Urinary bladder (tissue), 4 donors: ENCODE measurements around the gene KRT36. TPM values are rescaled to one million over a fixed set of nuclear protein-coding genes. Genes with fewer than 3 reads are reported as not detected.

ENCODE experiments used
- DNase-seq: peaks from one replicate; pipeline ENCODE4 v3.0.0-alpha.2; 2015; ENCODE audit errors: extremely low spot score
- H3K27ac ChIP-seq: one replicate; pipeline ENCODE4 v1.5.1; 2013; ENCODE audit warnings: low read depth, mild to moderate bottlenecking, moderate library complexity
- H3K36me3 ChIP-seq: one replicate; pipeline ENCODE4 v1.6.1; 2013; ENCODE audit warnings: mild to moderate bottlenecking, moderate library complexity; ENCODE audit not compliant: insufficient read depth
- H3K4me1 ChIP-seq: one replicate; pipeline ENCODE4 v1.6.1; 2013; ENCODE audit warnings: mild to moderate bottlenecking, moderate library complexity; ENCODE audit not compliant: insufficient read depth
- H3K4me3 ChIP-seq: one replicate; pipeline ENCODE4 v1.5.1; 2013; ENCODE audit warnings: low read depth, low read length
- WGBS: extraction: QIAGEN DNeasy Blood & Tissue Kit; methylation state at CpG from one replicate; pipeline ENCODE4 v1.1.7; 2013; 5-methylcytosine and 5-hydroxymethylcytosine counted together
- polyA plus RNA-seq: library from polyadenylated mRNA; stranded (reverse); fragments of 200-250 nt; gene quantifications from one replicate; pipeline ENCODE4 v1.2.3, GENCODE V29; 2013
- total RNA-seq: library from RNA; depleted of rRNA; stranded (reverse); fragments of >200 nt; gene quantifications from one replicate; pipeline ENCODE4 v1.2.3, GENCODE V29; 2014
- donor health status: healthy with polysubstance abuse.
- donor health status: healthy.

Gene KRT36
- total and polyA plus RNA-seq, 2 donors: not detected

- no peak overlapping the region for H3K4me3 ChIP-seq
- H3K27ac ChIP-seq: no peak overlapping the region
- no peaks in the 10 kb centered on the region for H3K36me3 ChIP-seq
- 69% methylated on average over 15 of the region's 15 CpGs for WGBS
- no peaks in the 10 kb centered on the region for H3K4me1 ChIP-seq
- DNase-seq: no peak
These were observed 10.6 kb upstream of the KRT36 start for GRCh38 chr17:41500131-41500911.

GRCh38 chr17:41499714-41500113 is 10.0 kb upstream of the KRT36 start:
- Histone ChIP-seq H3K4me3 (no peak overlapping the region), H3K4me1 (no peaks in the 10 kb centered on the region), H3K36me3 (no peaks in the 10 kb centered on the region), H3K27ac (no peak overlapping the region)
- DNase-seq: no peak
- WGBS: 78% methylated on average over 5 of the region's 5 CpGs

GRCh38 chr17:41498276-41498675 is 8.6 kb upstream of the KRT36 start:
- WGBS: 64% methylated on average over 6 of the region's 6 CpGs
- Histone ChIP-seq H3K27ac (peak overlapping the region; percentile 34), H3K4me1 (no peaks in the 10 kb centered on the region), H3K36me3 (no peaks in the 10 kb centered on the region), H3K4me3 (no peak overlapping the region)
- no peak for DNase-seq

- DNase-seq: no peak
- no peak overlapping the region for H3K27ac ChIP-seq
These were observed 7.2 kb upstream of the KRT36 start for GRCh38 chr17:41496803-41497484.

GRCh38 chr17:41494524-41494923 is 4.8 kb upstream of the KRT36 start:
- no peak overlapping the region for H3K27ac ChIP-seq
- no peak for DNase-seq
- WGBS: 61% methylated on average over 2 of the region's 2 CpGs
- H3K36me3 ChIP-seq: no peaks in the 10 kb centered on the region
- no peak overlapping the region for H3K4me3 ChIP-seq
- H3K4me1 ChIP-seq: no peaks in the 10 kb centered on the region

More at GRCh38 chr17:41496803-41497484, 7.2 kb upstream of the KRT36 start:
- H3K4me1 ChIP-seq: no peaks in the 10 kb centered on the region
- H3K4me3 ChIP-seq: no peak overlapping the region
- H3K36me3 ChIP-seq: no peaks in the 10 kb centered on the region
- WGBS: 65% methylated on average over 12 of the region's 12 CpGs

- whole genome bisulfite sequencing: 39% methylated on average over 4 of the region's 4 CpGs
- no peak overlapping the region for H3K27ac ChIP-seq
- H3K4me3 ChIP-seq: no peak overlapping the region
- no peaks in the 10 kb centered on the region for H3K4me1 ChIP-seq
- no peak for DNase-seq
- H3K36me3 ChIP-seq: no peaks in the 10 kb centered on the region
These were observed 3.1 kb upstream of the KRT36 start for GRCh38 chr17:41492771-41493170.

GRCh38 chr17:41492351-41492750 is 2.6 kb upstream of the KRT36 start:
- Histone ChIP-seq H3K4me1 (no peaks in the 10 kb centered on the region), H3K36me3 (no peaks in the 10 kb centered on the region), H3K27ac (no peak overlapping the region), H3K4me3 (no peak overlapping the region)
- 58% methylated on average over 6 of the region's 6 CpGs for WGBS
- DNase-seq: no peak

- Histone ChIP-seq H3K27ac (no peak overlapping the region), H3K36me3 (no peaks in the 10 kb centered on the region), H3K4me3 (no peak overlapping the region), H3K4me1 (no peaks in the 10 kb centered on the region)
- no peak for DNase-seq
- 48% methylated on average over 2 of the region's 2 CpGs for WGBS
These were observed 1.8 kb upstream of the KRT36 start for GRCh38 chr17:41491476-41491875.

GRCh38 chr17:41490000-41490990 is 585 bp upstream of the KRT36 start:
- 60% methylated on average over 10 of the region's 10 CpGs for WGBS

GRCh38 chr17:41486809-41487530 is 2.7 kb downstream of the KRT36 start:
- WGBS: 69% methylated on average over 29 of the region's 29 CpGs

More at GRCh38 chr17:41490000-41490990, 585 bp upstream of the KRT36 start:
- H3K36me3 ChIP-seq: no peaks in the 10 kb centered on the region
- H3K27ac ChIP-seq: no peak overlapping the region
- no peak overlapping the region for H3K4me3 ChIP-seq
- H3K4me1 ChIP-seq: no peaks in the 10 kb centered on the region
- no peak for DNase-seq

GRCh38 chr17:41486316-41486715 is 3.4 kb downstream of the KRT36 start:
- 91% methylated on average over 13 of the region's 13 CpGs for WGBS
- no peaks in the 10 kb centered on the region for H3K36me3 ChIP-seq
- H3K4me3 ChIP-seq: no peak overlapping the region
- no peak for DNase-seq
- H3K27ac ChIP-seq: no peak overlapping the region
- no peaks in the 10 kb centered on the region for H3K4me1 ChIP-seq

More at GRCh38 chr17:41486809-41487530, 2.7 kb downstream of the KRT36 start:
- H3K27ac ChIP-seq: no peak overlapping the region
- no peak overlapping the region for H3K4me3 ChIP-seq
- H3K4me1 ChIP-seq: no peaks in the 10 kb centered on the region
- H3K36me3 ChIP-seq: no peaks in the 10 kb centered on the region
- no peak for DNase-seq

- H3K4me1 ChIP-seq: no peaks in the 10 kb centered on the region
- H3K36me3 ChIP-seq: no peaks in the 10 kb centered on the region
- H3K27ac ChIP-seq: no peak overlapping the region
- WGBS: 87% methylated on average over 8 of the region's 8 CpGs
- no peak for DNase-seq
- H3K4me3 ChIP-seq: no peak overlapping the region
These were observed 4.5 kb downstream of the KRT36 start for GRCh38 chr17:41484920-41485904.
